ENCODE measurements around the gene PHLDB3. TPM values are rescaled to one million over a fixed set of nuclear protein-coding genes. Genes with fewer than 3 reads are reported as not detected.
A peak's percentile ranks its signal among the peaks of the same experiment; 100 is the strongest.

PHLDB3 gene
- total RNA-seq, 2 experiments from 2014 or later = 19.8 to 22.1 TPM

DNA sequence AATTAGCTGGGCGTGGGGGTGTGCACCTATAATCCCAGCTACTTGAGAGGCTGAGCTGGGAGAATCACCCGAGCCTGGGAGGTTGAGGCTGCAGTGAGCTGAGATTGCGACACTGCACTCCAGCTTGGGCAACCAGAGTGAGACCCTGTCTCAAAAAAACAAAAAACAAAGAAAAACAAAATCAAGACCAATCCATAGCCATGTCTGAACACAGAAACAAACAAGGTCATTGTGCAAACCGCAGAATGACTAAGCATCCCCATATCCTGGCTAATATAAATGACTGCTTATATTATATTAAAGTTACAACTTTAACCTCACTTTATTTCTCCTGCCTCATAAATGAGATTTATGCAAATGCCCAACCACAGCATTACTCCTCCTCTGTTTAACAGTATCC, 36.8 kb downstream of the PHLDB3 start:
- DNase-seq (no peak), ATAC-seq (ENCODE audit: low read depth) (no peak)
- H3K4me1 Mint-ChIP-seq = peaks cover 22% of the 10 kb centered on the region
- no peaks in the 10 kb centered on the region for H3K9me3 Mint-ChIP-seq
- no peaks in the 10 kb centered on the region for H3K36me3 Mint-ChIP-seq
- no peak overlapping the region for H3K4me3 Mint-ChIP-seq
- H3K27ac Mint-ChIP-seq = no peak overlapping the region
- H3K27me3 Mint-ChIP-seq = no peaks in the 10 kb centered on the region
- POLR2A ChIA-PET = interaction anchor here (1.0 kb wide), 1 partner anchor 36 kb away, joined by 3 read pairs; the partner anchor contains the start of gene PHLDB3

DNA sequence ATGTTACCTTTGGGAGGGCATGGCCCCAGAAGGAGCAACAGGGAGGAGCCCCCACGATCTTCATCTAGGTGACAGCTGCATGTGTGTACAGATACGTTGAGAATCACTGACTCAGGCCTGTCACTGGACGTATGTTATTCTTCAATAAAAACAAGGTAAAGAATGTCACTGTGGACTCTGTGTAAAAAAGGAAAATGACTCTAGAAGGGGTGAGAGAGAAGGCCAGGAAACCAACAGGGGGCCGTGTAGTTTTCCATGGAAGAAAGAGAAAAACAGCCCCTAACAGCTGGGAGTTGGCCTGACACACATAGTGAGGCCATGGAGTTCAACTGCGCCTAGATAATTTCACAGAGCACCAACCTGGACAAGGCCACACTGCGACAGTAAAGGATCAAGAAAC, 37.3 kb downstream of the PHLDB3 start:
- Mint-ChIP-seq H3K4me3 (no peak overlapping the region), H3K36me3 (no peaks in the 10 kb centered on the region), H3K27me3 (no peaks in the 10 kb centered on the region), H3K4me1 (peaks cover 22% of the 10 kb centered on the region), H3K9me3 (no peaks in the 10 kb centered on the region), H3K27ac (no peak overlapping the region)
- ATAC-seq (ENCODE audit: low read depth) (no peak), DNase-seq (no peak)
- POLR2A ChIA-PET = interaction anchor here (1.0 kb wide), 1 partner anchor 37 kb away, joined by 3 read pairs; the partner anchor contains the start of gene PHLDB3

DNA sequence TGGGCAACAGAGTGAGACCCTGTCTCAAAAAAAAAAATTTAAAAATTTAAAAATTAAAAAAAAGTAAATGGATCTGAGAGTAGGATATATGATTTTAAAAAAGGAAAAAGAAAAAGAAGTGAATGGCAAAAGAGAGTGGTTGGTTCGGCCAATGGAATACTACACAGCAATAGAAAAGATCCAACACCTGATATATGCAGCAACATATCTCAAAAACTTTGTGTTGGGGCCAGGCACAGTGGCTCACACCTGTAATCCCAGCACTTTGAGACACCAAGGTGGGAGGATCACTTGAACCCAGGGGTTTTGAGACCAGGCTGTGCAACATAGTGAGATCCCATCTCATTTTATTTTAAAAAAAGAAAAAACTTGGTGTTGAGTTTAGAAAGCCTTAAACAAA, 37.8 kb downstream of the PHLDB3 start:
- Mint-ChIP-seq H3K4me3 (no peak overlapping the region), H3K27ac (no peak overlapping the region), H3K36me3 (no peaks in the 10 kb centered on the region), H3K27me3 (no peaks in the 10 kb centered on the region), H3K9me3 (no peaks in the 10 kb centered on the region), H3K4me1 (peaks cover 26% of the 10 kb centered on the region)
- DNase-seq = no peak
- ATAC-seq (ENCODE audit: low read depth) = no peak
- POLR2A ChIA-PET = interaction anchor here (1.0 kb wide), 1 partner anchor 37 kb away, joined by 3 read pairs; the partner anchor contains the start of gene PHLDB3

DNA sequence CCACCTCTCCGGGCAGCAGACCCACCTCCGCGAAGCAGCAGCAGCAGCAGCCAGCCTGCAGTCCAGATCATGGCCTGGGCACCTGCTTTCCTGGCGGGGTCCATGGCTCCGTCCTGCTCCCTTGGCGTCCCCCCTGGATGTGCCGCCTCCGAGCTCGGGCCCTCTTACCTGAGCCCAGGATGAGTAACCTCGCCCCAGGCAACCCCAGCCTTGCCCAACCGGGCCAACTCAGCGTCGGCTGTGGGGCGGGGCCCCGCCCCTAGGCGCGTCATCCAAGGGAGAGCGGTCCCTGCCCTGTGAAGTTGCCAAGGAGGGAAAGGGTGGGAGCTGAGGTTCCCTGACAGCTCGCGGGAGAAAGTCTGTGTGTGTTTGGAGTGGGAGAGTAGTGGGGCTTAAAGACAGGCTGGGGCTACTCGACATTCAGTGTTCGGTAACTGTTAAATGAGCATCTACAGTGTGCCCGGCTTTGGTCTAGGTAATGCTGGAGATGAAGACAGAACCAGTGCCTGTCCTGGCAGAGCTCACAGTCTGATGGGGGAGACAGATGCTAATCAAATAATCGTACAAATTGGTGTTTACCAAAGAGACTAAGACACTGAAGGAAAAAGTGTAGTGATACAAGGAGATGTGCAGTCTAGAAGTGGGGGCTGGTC, 39.0 kb downstream of the PHLDB3 start, which contains the start of gene LYPD3:
LYPD3 (minus strand) TSS at position 141 of the 653 bp plus-strand sequence; CDS start at position 104, 37 bp downstream.
- POLR2A ChIA-PET = interaction anchor here (0.6 to 3.9 kb wide), 3 partner anchors 9 to 137 kb away, joined by 4 to 26 read pairs (median 7); partner anchors contain the start of gene PHLDB3
- DNase-seq = no peak
- H3K27me3 Mint-ChIP-seq = no peaks in the 10 kb centered on the region

DNA sequence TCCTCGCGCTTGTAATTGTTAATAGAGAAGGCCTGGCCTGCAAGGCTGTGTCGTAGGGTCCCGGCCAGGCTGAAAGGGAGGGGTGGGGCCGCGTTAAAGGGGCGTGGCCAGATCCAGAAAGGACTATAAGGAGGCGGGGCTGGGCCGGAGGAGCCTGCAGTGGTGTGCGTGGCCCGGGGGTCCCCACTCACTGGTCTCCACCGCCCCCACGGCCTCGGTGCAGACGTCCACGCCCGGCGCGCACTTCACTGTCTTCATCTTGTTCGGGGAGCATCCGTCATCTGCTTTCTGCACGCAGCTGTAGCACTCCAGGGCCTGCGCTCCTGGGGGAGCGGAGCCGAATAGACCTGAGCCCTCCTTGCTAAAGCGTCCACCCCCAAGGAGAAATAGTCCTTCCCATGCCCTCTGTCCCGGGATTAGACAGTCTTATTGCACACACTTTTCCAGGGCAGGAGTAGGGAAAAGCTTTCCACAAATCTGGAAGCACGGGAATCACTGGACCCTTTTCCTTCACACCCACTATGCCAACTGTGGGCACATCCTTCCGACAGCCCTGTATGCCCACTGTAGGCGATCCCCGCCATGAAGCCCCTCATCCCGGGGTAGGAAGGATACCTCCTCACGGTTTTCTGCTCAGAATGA, 40.3 kb downstream of the PHLDB3 start:
- peak overlapping the region; percentile 82 for H3K4me3 Mint-ChIP-seq
- H3K9me3 Mint-ChIP-seq = no peaks in the 10 kb centered on the region
- ATAC-seq (ENCODE audit: low read depth) = peak; percentile 46
- H3K27ac Mint-ChIP-seq = peak overlapping the region; percentile 91
- peaks cover 19% of the 10 kb centered on the region for H3K4me1 Mint-ChIP-seq
- POLR2A ChIA-PET = interaction anchor here (0.9 to 3.9 kb wide), 10 partner anchors 16 to 290 kb away, joined by 3 to 26 read pairs (median 8); partner anchors contain the start of genes ETHE1, PHLDB3, SMG9 and ZNF575
- no peaks in the 10 kb centered on the region for H3K27me3 Mint-ChIP-seq
- H3K36me3 Mint-ChIP-seq = no peaks in the 10 kb centered on the region
- peak; percentile 83 for DNase-seq

More for the DNA sequence above, 39.0 kb downstream of the PHLDB3 start, which contains the start of gene LYPD3:
- peaks cover 26% of the 10 kb centered on the region for H3K4me1 Mint-ChIP-seq
- ATAC-seq (ENCODE audit: low read depth) = no peak
- H3K36me3 Mint-ChIP-seq = no peaks in the 10 kb centered on the region
- peak within 1 kb of the TSS; percentile 91 for H3K27ac Mint-ChIP-seq
- H3K4me3 Mint-ChIP-seq = peak within 1 kb of the TSS; percentile 82
- H3K9me3 Mint-ChIP-seq = no peaks in the 10 kb centered on the region

DNA sequence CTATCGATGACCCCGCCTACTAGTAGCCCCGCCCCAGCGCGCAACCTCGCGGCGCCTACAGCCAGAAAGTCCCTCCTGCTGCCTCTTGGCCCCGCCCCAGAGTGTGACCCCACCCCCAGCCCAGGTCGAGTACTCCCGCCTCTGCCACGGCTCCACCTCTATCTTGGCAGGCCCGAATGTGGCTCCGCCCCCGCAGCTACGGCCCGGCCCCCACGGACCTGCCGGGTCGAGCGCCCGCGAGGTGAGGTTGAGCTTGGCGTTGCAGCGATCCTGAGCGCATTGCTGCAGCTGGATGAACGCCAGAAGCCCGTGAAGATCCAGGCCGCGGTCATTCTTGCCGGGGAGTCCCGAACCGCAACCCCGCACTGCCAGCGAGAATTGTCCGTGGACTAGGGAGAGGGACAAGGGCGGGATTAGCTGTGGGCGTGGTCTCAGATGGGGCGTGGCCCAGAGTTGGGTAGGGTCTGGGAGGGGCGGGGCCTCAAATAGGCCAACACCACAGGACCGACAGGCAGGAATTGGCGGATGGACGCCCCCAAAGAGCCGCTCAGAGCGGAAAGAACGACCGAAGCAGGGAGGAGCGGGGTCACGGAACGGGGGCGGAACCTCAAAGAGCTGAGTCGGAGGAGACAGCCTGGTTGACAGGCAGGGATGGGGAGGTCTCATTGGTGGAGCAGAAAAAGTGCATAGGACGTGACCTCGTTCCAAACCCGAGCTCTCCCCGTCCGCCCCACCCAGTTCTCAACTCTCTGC, 41.0 kb downstream of the PHLDB3 start:
- H3K4me1 Mint-ChIP-seq = peaks cover 14% of the 10 kb centered on the region

DNA sequence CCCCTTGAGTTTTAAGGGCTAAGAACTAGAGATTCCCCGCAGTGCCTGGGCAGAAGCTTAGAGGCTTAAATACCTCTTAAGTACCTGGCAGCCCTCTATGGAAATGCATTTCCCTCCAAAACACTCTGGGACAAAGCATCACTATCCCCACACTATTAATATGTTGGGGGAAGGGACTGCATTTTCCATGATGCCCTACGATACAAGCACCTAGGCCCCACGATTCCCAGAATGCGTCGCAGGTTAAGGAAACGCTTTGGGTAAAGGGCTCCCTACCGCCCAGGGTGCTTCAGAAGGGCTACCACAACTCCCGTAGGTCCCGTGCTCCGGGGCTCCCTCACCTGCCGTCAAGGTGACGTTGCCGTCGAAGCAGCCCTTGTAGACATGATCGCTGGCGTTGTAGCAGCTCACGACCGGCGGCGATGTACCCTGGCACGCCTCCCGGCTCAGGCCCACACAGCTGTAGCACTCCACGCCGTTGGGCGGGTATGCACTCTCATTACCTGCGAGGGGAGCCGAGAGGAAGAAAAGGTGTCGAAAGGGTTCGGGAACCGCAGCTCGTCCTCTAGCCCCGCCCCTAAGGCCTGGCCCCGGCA, 41.7 kb downstream of the PHLDB3 start:
- DNase-seq (no peak), ATAC-seq (ENCODE audit: low read depth) (no peak)
- H3K9me3 Mint-ChIP-seq = no peaks in the 10 kb centered on the region
- H3K36me3 Mint-ChIP-seq = no peaks in the 10 kb centered on the region
- no peaks in the 10 kb centered on the region for H3K27me3 Mint-ChIP-seq
- peak overlapping the region; percentile 91 for H3K27ac Mint-ChIP-seq
- peaks cover 10% of the 10 kb centered on the region for H3K4me1 Mint-ChIP-seq
- POLR2A ChIA-PET = interaction anchor here (1.0 to 3.9 kb wide), 10 partner anchors 16 to 292 kb away, joined by 3 to 26 read pairs (median 7); partner anchors contain the start of genes ETHE1, PHLDB3, SMG9 and ZNF575
- peak overlapping the region; percentile 82 for H3K4me3 Mint-ChIP-seq

More for the DNA sequence above, 41.0 kb downstream of the PHLDB3 start:
- H3K27ac Mint-ChIP-seq = peak overlapping the region; percentile 91
- peak; percentile 98 for DNase-seq
- H3K9me3 Mint-ChIP-seq = no peaks in the 10 kb centered on the region
- H3K27me3 Mint-ChIP-seq = no peaks in the 10 kb centered on the region
- ATAC-seq (ENCODE audit: low read depth) = peak; percentile 81
- H3K4me3 Mint-ChIP-seq = peak overlapping the region; percentile 82
- H3K36me3 Mint-ChIP-seq = no peaks in the 10 kb centered on the region
- POLR2A ChIA-PET = interaction anchor here (0.9 to 3.9 kb wide), 13 partner anchors 16 to 291 kb away, joined by 3 to 26 read pairs (median 7); partner anchors contain the start of genes ETHE1, PHLDB3, SMG9 and ZNF575

DNA sequence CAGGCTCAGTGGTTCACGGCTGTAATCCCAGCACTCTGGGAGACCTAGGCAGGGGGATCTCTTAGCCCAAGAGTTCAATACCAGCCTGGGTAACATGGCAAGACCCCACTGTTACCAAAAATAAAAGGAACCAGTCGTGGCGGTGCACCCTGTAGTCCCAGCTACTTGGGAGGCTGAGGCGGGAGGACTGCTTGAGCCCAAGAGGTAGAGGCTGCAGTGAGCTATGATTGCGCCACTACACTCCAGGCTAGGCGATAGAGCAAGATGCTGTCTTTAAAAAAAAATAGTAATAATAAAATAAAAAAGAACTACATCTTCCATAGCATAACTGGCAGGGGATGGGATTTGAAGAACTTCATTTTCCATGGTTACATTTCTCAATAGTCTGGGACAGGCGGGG, 42.2 kb downstream of the PHLDB3 start:
- Mint-ChIP-seq H3K27me3 (no peaks in the 10 kb centered on the region), H3K9me3 (no peaks in the 10 kb centered on the region), H3K4me1 (peaks cover 9% of the 10 kb centered on the region), H3K36me3 (no peaks in the 10 kb centered on the region), H3K4me3 (peak overlapping the region; percentile 3), H3K27ac (no peak overlapping the region)
- DNase-seq = no peak
- no peak for ATAC-seq (ENCODE audit: low read depth)
- POLR2A ChIA-PET = interaction anchor here (1.3 to 3.9 kb wide), 7 partner anchors 15 to 292 kb away, joined by 3 to 26 read pairs (median 7); partner anchors contain the start of genes ETHE1, PHLDB3, SMG9 and ZNF575

DNA sequence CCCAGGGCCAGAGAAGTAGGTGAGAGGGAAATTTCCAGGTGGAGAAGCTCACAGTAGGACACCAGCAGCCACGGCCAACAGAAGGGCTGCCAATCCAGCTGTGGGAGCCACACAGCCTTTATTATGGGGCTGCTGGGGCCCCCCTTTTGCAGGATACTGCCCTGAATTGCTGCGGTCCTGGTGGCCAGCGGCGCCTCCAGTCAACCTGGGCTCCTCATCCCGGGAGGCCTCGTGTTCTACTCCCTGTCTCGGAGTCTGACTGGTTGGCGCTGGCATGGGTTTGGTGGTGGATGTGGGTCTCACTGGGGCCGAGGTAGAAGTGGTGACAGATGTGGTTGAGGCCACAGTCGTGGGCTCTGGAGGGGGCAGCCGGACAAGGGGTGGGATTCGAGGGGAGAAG, 43.2 kb downstream of the PHLDB3 start:
- ATAC-seq (ENCODE audit: low read depth) = no peak
- H3K27ac Mint-ChIP-seq = no peak overlapping the region
- H3K36me3 Mint-ChIP-seq = no peaks in the 10 kb centered on the region
- H3K9me3 Mint-ChIP-seq = no peaks in the 10 kb centered on the region
- POLR2A ChIA-PET = interaction anchor here (0.6 to 1.7 kb wide), 4 partner anchors 13 to 961 kb away, joined by 3 to 5 read pairs (median 3); no protein-coding TSS in a partner anchor
- peaks cover 7% of the 10 kb centered on the region for H3K4me1 Mint-ChIP-seq
- no peak overlapping the region for H3K4me3 Mint-ChIP-seq
- no peak for DNase-seq
- H3K27me3 Mint-ChIP-seq = no peaks in the 10 kb centered on the region

DNA sequence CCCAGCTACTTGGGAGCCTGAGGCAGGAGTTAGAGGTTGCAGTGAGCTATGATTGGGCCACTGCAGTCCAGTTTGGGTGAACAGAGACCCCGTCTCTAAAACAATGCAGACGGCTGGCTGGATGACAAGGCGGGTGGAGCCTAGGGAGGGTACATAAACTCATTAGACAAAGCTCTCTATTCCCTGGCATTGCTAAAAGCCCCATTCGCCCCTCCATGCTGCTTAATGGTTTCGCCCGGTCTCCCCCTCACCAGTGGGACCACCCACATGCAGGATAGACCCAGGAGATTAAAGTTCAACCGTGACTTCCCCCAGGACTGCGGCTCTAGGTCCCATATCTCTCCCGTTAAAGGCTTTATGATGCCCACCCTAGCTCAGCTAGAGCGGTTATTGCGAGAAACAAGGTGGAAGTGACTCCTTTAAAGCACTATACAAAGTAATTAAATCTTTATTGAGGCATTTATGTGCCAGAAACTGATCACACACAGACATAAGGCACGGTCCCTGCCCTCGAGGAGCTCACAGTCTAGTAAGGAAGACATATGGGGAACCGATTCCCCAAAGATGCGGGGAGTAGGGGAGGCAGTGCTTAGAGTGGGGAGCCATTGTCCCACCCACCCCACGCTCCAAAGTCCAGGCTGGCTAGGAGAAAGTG, 44.1 kb downstream of the PHLDB3 start:
- DNase-seq (no peak), ATAC-seq (ENCODE audit: low read depth) (no peak)
- H3K4me3 Mint-ChIP-seq = no peak overlapping the region
- no peaks in the 10 kb centered on the region for H3K9me3 Mint-ChIP-seq
- POLR2A ChIA-PET = interaction anchor here (0.7 to 1.7 kb wide), 4 partner anchors 13 to 64 kb away, joined by 3 to 5 read pairs (median 4); partner anchors contain the start of gene PHLDB3
- peaks cover 3% of the 10 kb centered on the region for H3K4me1 Mint-ChIP-seq
- H3K27ac Mint-ChIP-seq = no peak overlapping the region
- no peaks in the 10 kb centered on the region for H3K27me3 Mint-ChIP-seq
- no peaks in the 10 kb centered on the region for H3K36me3 Mint-ChIP-seq

DNA sequence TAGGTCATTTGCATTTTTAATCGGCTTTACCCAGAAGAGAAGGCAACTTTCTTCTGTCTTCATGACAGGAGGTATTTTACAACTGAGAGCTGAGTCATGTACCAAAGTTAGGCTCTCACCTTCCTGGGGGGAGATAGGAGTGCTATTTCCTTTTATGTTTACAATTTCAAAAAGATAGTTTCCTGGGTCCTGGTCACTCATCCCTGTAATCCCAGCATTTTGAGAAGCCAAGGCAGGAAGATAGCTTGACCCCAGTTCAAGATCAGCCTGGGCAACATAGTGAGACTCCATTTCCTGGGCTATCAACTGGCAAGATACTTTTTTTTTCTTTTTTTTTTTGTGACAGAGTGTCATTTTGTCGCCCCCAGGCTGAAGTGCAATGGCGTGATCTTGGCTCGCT, 46.7 kb downstream of the PHLDB3 start:
- no peak for DNase-seq
- Mint-ChIP-seq H3K9me3 (no peaks in the 10 kb centered on the region), H3K27ac (no peak overlapping the region), H3K4me3 (no peak overlapping the region), H3K4me1 (peaks cover 3% of the 10 kb centered on the region), H3K36me3 (no peaks in the 10 kb centered on the region), H3K27me3 (no peaks in the 10 kb centered on the region)
- ATAC-seq (ENCODE audit: low read depth) = no peak
- POLR2A ChIA-PET = no interaction called here
